DOHH2 (cell line): ENCODE results near the gene ARFGAP2.

Source experiments
- CTCF ChIP-seq: fragments of 200-600 bp; sonication (generic); IDR thresholded peaks from one replicate; pipeline ENCODE4 v1.5.1; 2014; ENCODE audit warnings: antibody characterized with exemption, mild to moderate bottlenecking, low read depth, low read length; ENCODE audit not compliant: poor library complexity, severe bottlenecking
- EZH2phosphoT487 ChIP-seq: fragments of 200-600 bp; sonication (generic); IDR thresholded peaks from 2 replicates; pipeline ENCODE4 v1.6.1; 2017; ENCODE audit warnings: borderline replicate concordance, mild to moderate bottlenecking, antibody characterized with exemption, low read length, moderate library complexity, mixed read lengths

GRCh38 chr11:47156951-47157350, 19.7 kb downstream of the ARFGAP2 start:
- TF ChIP-seq CTCF: no peak
- no peak for TF ChIP-seq EZH2phosphoT487
